ENCODE results near the gene GPR157.
A peak's percentile ranks its signal among the peaks of the same experiment; 100 is the strongest.
"Not testable (repeated sequence)": the region's sequence is repeated elsewhere in the genome, so short reads cannot be mapped to it uniquely, and the experiment has no call there.

The GPR157 gene

GRCh38 chr1:9128520-9129265, at the start of gene GPR157:
Gene GPR157 (minus strand): TSS chr1:9129102. CDS start chr1:9129027, 75 bp downstream.
- no peak for DNase-seq (ENCODE audit: low read depth in 2 of 2)

- DNase-seq (ENCODE audit: low read depth in 2 of 2), result no peak
Measured at GRCh38 chr1:9174762-9175161, 45.9 kb upstream of the GPR157 start.

- DNase-seq (ENCODE audit: low read depth in 2 of 2), result no peak
Measured at GRCh38 chr1:9174243-9174642, 45.3 kb upstream of the GPR157 start.

GRCh38 chr1:9169601-9170137, 40.8 kb upstream of the GPR157 start:
- no peak for DNase-seq (ENCODE audit: low read depth in 2 of 2)

GRCh38 chr1:9167638-9168037, 38.7 kb upstream of the GPR157 start:
- DNase-seq (ENCODE audit: low read depth in 2 of 2), result no peak

GRCh38 chr1:9166289-9167235, 37.7 kb upstream of the GPR157 start:
- DNase-seq (ENCODE audit: low read depth in 2 of 2), result peak in 1 of 2 experiments; percentile 24

- DNase-seq (ENCODE audit: low read depth in 2 of 2), result no peak
Measured at GRCh38 chr1:9165396-9165795, 36.5 kb upstream of the GPR157 start.

- no peak for DNase-seq (ENCODE audit: low read depth in 2 of 2)
Measured at GRCh38 chr1:9164919-9165318, 36.0 kb upstream of the GPR157 start.

- DNase-seq (ENCODE audit: low read depth in 2 of 2), result peak in 1 of 2 experiments; percentile 24
Measured at GRCh38 chr1:9164532-9164900, 35.6 kb upstream of the GPR157 start.

- DNase-seq (ENCODE audit: low read depth in 2 of 2), result no peak
Measured at GRCh38 chr1:9161963-9162362, 33.1 kb upstream of the GPR157 start.

- DNase-seq (ENCODE audit: low read depth in 2 of 2), result no peak
Measured at GRCh38 chr1:9161342-9161741, 32.4 kb upstream of the GPR157 start.

GRCh38 chr1:9160079-9160717, 31.3 kb upstream of the GPR157 start:
- no peak for DNase-seq (ENCODE audit: low read depth in 2 of 2)

- no peak for DNase-seq (ENCODE audit: low read depth in 2 of 2)
Measured at GRCh38 chr1:9155879-9156278, 27.0 kb upstream of the GPR157 start.

- DNase-seq (ENCODE audit: low read depth in 2 of 2), result not testable (repeated sequence)
Measured at GRCh38 chr1:9155405-9155804, 26.5 kb upstream of the GPR157 start.

- no peak for DNase-seq (ENCODE audit: low read depth in 2 of 2)
Measured at GRCh38 chr1:9153152-9153551, 24.2 kb upstream of the GPR157 start.

- DNase-seq (ENCODE audit: low read depth in 2 of 2), result no peak
Measured at GRCh38 chr1:9152535-9152934, 23.6 kb upstream of the GPR157 start.

GRCh38 chr1:9151328-9151860, 22.5 kb upstream of the GPR157 start:
- DNase-seq (ENCODE audit: low read depth in 2 of 2), result peak in 1 of 2 experiments; percentile 24

- DNase-seq (ENCODE audit: low read depth in 2 of 2), result no peak
Measured at GRCh38 chr1:9150582-9151327, 21.9 kb upstream of the GPR157 start.

GRCh38 chr1:9149837-9150581, 21.1 kb upstream of the GPR157 start:
- DNase-seq (ENCODE audit: low read depth in 2 of 2), result no peak

- DNase-seq (ENCODE audit: low read depth in 2 of 2), result no peak
Measured at GRCh38 chr1:9149151-9149550, 20.2 kb upstream of the GPR157 start.
